HG03066 (cell line): ENCODE data around the gene HOXA10.

Source experiments
- ATAC-seq: cut with Tn5 transposase; IDR thresholded peaks from one replicate; pipeline ENCODE4 v1.9.1; 2021; ENCODE audit warnings: low read depth; ENCODE audit not compliant: unreplicated experiment

Gene HOXA10

GRCh38 chr7:27147199-27148030 lies 26.7 kb downstream of the HOXA10 start, which contains the start of gene HOXA6:
Gene HOXA6 (minus strand): TSS chr7:27147774. CDS start chr7:27147749, 25 bp downstream.
- ATAC-seq, result no peak

- ATAC-seq, result no peak
Observed at GRCh38 chr7:27146491-27147198, 27.5 kb downstream of the HOXA10 start.

GRCh38 chr7:27145914-27146412 lies 28.2 kb downstream of the HOXA10 start:
- no peak for ATAC-seq

GRCh38 chr7:27145165-27145913 lies 28.8 kb downstream of the HOXA10 start:
- no peak for ATAC-seq

GRCh38 chr7:27144781-27145164 lies 29.3 kb downstream of the HOXA10 start:
- ATAC-seq, result no peak

GRCh38 chr7:27143950-27144780 lies 30.0 kb downstream of the HOXA10 start:
- no peak for ATAC-seq

- no peak for ATAC-seq
Observed at GRCh38 chr7:27143023-27143949, 30.8 kb downstream of the HOXA10 start, which contains the start of gene HOXA5. Gene HOXA5 (minus strand): TSS chr7:27143681. CDS start chr7:27143607, 74 bp downstream.

GRCh38 chr7:27142580-27143022 lies 31.5 kb downstream of the HOXA10 start:
- no peak for ATAC-seq

GRCh38 chr7:27141923-27142579 lies 32.1 kb downstream of the HOXA10 start:
- ATAC-seq, result no peak

- ATAC-seq, result no peak
Observed at GRCh38 chr7:27141137-27141922, 32.8 kb downstream of the HOXA10 start.

- no peak for ATAC-seq
Observed at GRCh38 chr7:27140126-27140857, 33.8 kb downstream of the HOXA10 start.

- no peak for ATAC-seq
Observed at GRCh38 chr7:27139334-27140125, 34.6 kb downstream of the HOXA10 start.

- ATAC-seq, result no peak
Observed at GRCh38 chr7:27138985-27139333, 35.2 kb downstream of the HOXA10 start.

GRCh38 chr7:27138472-27138871 lies 35.6 kb downstream of the HOXA10 start:
- no peak for ATAC-seq

- ATAC-seq, result no peak
Observed at GRCh38 chr7:27137640-27138315, 36.3 kb downstream of the HOXA10 start.

GRCh38 chr7:27134392-27134791 lies 39.7 kb downstream of the HOXA10 start:
- ATAC-seq, result no peak
